Gastroesophageal sphincter (tissue), 4 donors: ENCODE results near the gene PRKAG2. TPM values are rescaled to one million over a fixed set of nuclear protein-coding genes. Genes with fewer than 3 reads are reported as not detected.
A peak's percentile ranks its signal among the peaks of the same experiment; 100 is the strongest.

Experiments used
- ATAC-seq: fragments of 150-250 bp; one replicate; pipeline ENCODE4 v1.9.1; 2016; ENCODE audit warnings: mild to moderate bottlenecking, moderate library complexity
- H3K27ac ChIP-seq, 4 donors: fragments of 200-600 bp; sonication (generic) in 3 of 4; 1 replicate in 3 of 4; 2 replicates in 1 of 4; pipeline ENCODE4 v1.5.1; 2016 to 2019
- H3K27me3 ChIP-seq: fragments of 200-600 bp; sonication (generic); one replicate; pipeline ENCODE4 v1.5.1; 2019
- H3K36me3 ChIP-seq, 2 donors: fragments of 200-600 bp; sonication (generic); one replicate each; pipeline ENCODE4 v1.5.1; 2019; ENCODE audit warnings: control low read depth in 1 of 2
- H3K4me1 ChIP-seq, 3 donors: fragments of 200-600 bp; sonication (generic); 1 replicate in 2 of 3; 2 replicates in 1 of 3; pipeline ENCODE4 v1.5.1; 2016 to 2019; ENCODE audit warnings: control low read depth in 2 of 3
- H3K4me3 ChIP-seq, 2 donors: fragments of 200-600 bp; sonication (generic); one replicate each; pipeline ENCODE4 v1.5.1; 2019; ENCODE audit warnings: mild to moderate bottlenecking in 1 of 2, moderate library complexity in 1 of 2
- H3K9me3 ChIP-seq, 3 donors: fragments of 200-600 bp; sonication (generic); one replicate each; pipeline ENCODE4 v1.5.1; 2017 to 2019; ENCODE audit warnings: control low read depth in 2 of 3
- CTCF ChIP-seq, 4 experiments: fragments of 200-600 bp in 2 of 4; fragments of 450-650 bp in 2 of 4; sonication (generic) in 1 of 4; IDR thresholded peaks; one replicate each; pipeline ENCODE4 v1.5.1; 2017 to 2019; ENCODE audit warnings: antibody characterized with exemption in 4 of 4, mild to moderate bottlenecking in 2 of 4, moderate library complexity in 2 of 4
- EP300 ChIP-seq: sonication (generic); formaldehyde crosslinking; IDR thresholded peaks from one replicate; pipeline ENCODE4 v1.6.1; 2017; ENCODE audit warnings: antibody characterized with exemption, mild to moderate bottlenecking
- POLR2A ChIP-seq, 2 donors: fragments of 450-650 bp; IDR thresholded peaks; one replicate each; pipeline ENCODE4 v1.6.1; 2017; ENCODE audit warnings: antibody characterized with exemption in 2 of 2, mild to moderate bottlenecking in 2 of 2, moderate library complexity in 1 of 2
- POLR2AphosphoS5 ChIP-seq: sonication (generic); formaldehyde crosslinking; IDR thresholded peaks from one replicate; pipeline ENCODE4 v1.6.1; 2017; ENCODE audit warnings: antibody characterized with exemption
- WGBS, 2 donors: methylation state at CpG; one replicate each; pipeline ENCODE4 v1.1.5; 2018; ENCODE audit warnings: low coverage in 1 of 2; 5-methylcytosine and 5-hydroxymethylcytosine counted together
- total RNA-seq, 4 donors: library from RNA; depleted of rRNA; stranded (reverse); fragments of >200 nt; gene quantifications; one replicate each; pipeline ENCODE4 v1.1.0, GENCODE V29; 2016

Gene PRKAG2
- total RNA-seq, 4 donors from 2014 or later: 48.9 to 89.0 (median 75.7) TPM

- H3K27me3 ChIP-seq: no peaks in the 10 kb centered on the region
- H3K9me3 ChIP-seq: no peaks in the 10 kb centered on the region
- no peak for ATAC-seq
- 74 to 86% methylated on average over 5 of the region's 5 CpGs for WGBS, 2 donors
- peak overlapping the region in 3 of 4 donors; percentile 63 to 79 (median 75) for H3K27ac ChIP-seq
- H3K4me1 ChIP-seq: peaks cover 5 to 23% (median 10%) of the 10 kb centered on the region in 3 donors
- H3K36me3 ChIP-seq: no peaks in the 10 kb centered on the region
- no peak overlapping the region for H3K4me3 ChIP-seq
- no peak for TF ChIP-seq POLR2A (IDR thresholded peaks at IDR 0.05)
- TF ChIP-seq CTCF (IDR thresholded peaks at IDR 0.05): no peak
- no peak for TF ChIP-seq EP300
- no peak for TF ChIP-seq POLR2AphosphoS5
Measured at GRCh38 chr7:151652111-151652510, 224.8 kb downstream of the PRKAG2 start.

GRCh38 chr7:151650161-151650560 is 226.8 kb downstream of the PRKAG2 start:
- peaks cover 5 to 23% (median 10%) of the 10 kb centered on the region in 3 donors for H3K4me1 ChIP-seq
- H3K27ac ChIP-seq: peak overlapping the region in 3 of 4 donors; percentile 21 to 63 (median 30)

GRCh38 chr7:151648429-151648828 is 228.5 kb downstream of the PRKAG2 start:
- Histone ChIP-seq H3K4me3 (no peak overlapping the region), H3K27me3 (no peaks in the 10 kb centered on the region), H3K36me3 (no peaks in the 10 kb centered on the region), H3K4me1 (peaks cover 5 to 23% (median 10%) of the 10 kb centered on the region in 3 donors), H3K27ac (no peak overlapping the region), H3K9me3 (no peaks in the 10 kb centered on the region)
- WGBS, 2 donors: 55 to 81% methylated on average over 5 to 6 of the region's 6 CpGs
- ATAC-seq: no peak
- TF ChIP-seq EP300 (no peak), POLR2AphosphoS5 (no peak), POLR2A (IDR thresholded peaks at IDR 0.05) (no peak), CTCF (IDR thresholded peaks at IDR 0.05) (no peak)

More at GRCh38 chr7:151650161-151650560, 226.8 kb downstream of the PRKAG2 start:
- ATAC-seq: no peak
- Histone ChIP-seq H3K36me3 (no peaks in the 10 kb centered on the region), H3K27me3 (no peaks in the 10 kb centered on the region), H3K9me3 (no peaks in the 10 kb centered on the region), H3K4me3 (no peak overlapping the region)
- TF ChIP-seq POLR2A (IDR thresholded peaks at IDR 0.05) (no peak), CTCF (IDR thresholded peaks at IDR 0.05) (no peak), POLR2AphosphoS5 (no peak), EP300 (no peak)
- 98 to 100% methylated on average over 2 to 4 of the region's 4 CpGs for WGBS, 2 donors

GRCh38 chr7:151647874-151648273 is 229.0 kb downstream of the PRKAG2 start:
- no peak for TF ChIP-seq POLR2AphosphoS5
- TF ChIP-seq CTCF (IDR thresholded peaks at IDR 0.05): no peak
- no peak for TF ChIP-seq EP300
- TF ChIP-seq POLR2A (IDR thresholded peaks at IDR 0.05): no peak
- H3K27ac ChIP-seq: no peak overlapping the region
- 86 to 91% methylated on average over 3 of the region's 3 CpGs for WGBS, 2 donors
- no peaks in the 10 kb centered on the region for H3K36me3 ChIP-seq
- ATAC-seq: no peak
- no peaks in the 10 kb centered on the region for H3K9me3 ChIP-seq
- H3K4me3 ChIP-seq: no peak overlapping the region
- H3K4me1 ChIP-seq: peaks cover 5 to 23% (median 10%) of the 10 kb centered on the region in 3 donors
- H3K27me3 ChIP-seq: no peaks in the 10 kb centered on the region

GRCh38 chr7:151647006-151647405 is 229.9 kb downstream of the PRKAG2 start:
- Histone ChIP-seq H3K36me3 (no peaks in the 10 kb centered on the region), H3K9me3 (no peaks in the 10 kb centered on the region), H3K4me1 (peaks cover 5 to 21% (median 10%) of the 10 kb centered on the region in 3 donors), H3K27me3 (no peaks in the 10 kb centered on the region), H3K4me3 (no peak overlapping the region), H3K27ac (no peak overlapping the region)
- no peak for ATAC-seq
- 100% methylated on average over 2 of the region's 5 CpGs for WGBS, 2 donors
- TF ChIP-seq EP300: no peak
- TF ChIP-seq POLR2AphosphoS5: no peak
- no peak for TF ChIP-seq CTCF (IDR thresholded peaks at IDR 0.05)
- no peak for TF ChIP-seq POLR2A (IDR thresholded peaks at IDR 0.05)
